Spleen (tissue), 11 donors: ENCODE results near the gene URGCP. TPM values are rescaled to one million over a fixed set of nuclear protein-coding genes. Genes with fewer than 3 reads are reported as not detected.

ENCODE experiments used
- DNase-seq: peaks from one replicate; pipeline ENCODE4 v3.0.0-alpha.2; 2020
- H3K27ac ChIP-seq, 8 donors: fragments of 200-600 bp; sonication (generic) in 7 of 8; 1 replicate in 4 of 8; 2 replicates in 4 of 8; pipeline versions ENCODE4 v1.5.0 to v1.8.0; 2016 to 2021; ENCODE audit warnings: inconsistent platforms in 4 of 8, mild to moderate bottlenecking in 4 of 8, moderate library complexity in 1 of 8
- H3K27me3 ChIP-seq, 7 donors: fragments of 200-600 bp; sonication (generic) in 6 of 7; replicated peaks in 1 of 7; 1 replicate in 4 of 7; 2 replicates in 3 of 7; pipeline versions ENCODE4 v1.5.0 to v1.8.0; 2016 to 2021; ENCODE audit warnings: inconsistent platforms in 3 of 7, mild to moderate bottlenecking in 1 of 7
- H3K36me3 ChIP-seq, 6 donors: fragments of 200-600 bp; sonication (generic) in 5 of 6; 1 replicate in 4 of 6; 2 replicates in 2 of 6; pipeline versions ENCODE4 v1.5.0 to v1.8.0; 2016 to 2021; ENCODE audit warnings: inconsistent platforms in 2 of 6
- H3K4me1 ChIP-seq, 6 donors: fragments of 200-600 bp; sonication (generic) in 5 of 6; 1 replicate in 3 of 6; 2 replicates in 3 of 6; pipeline versions ENCODE4 v1.5.0 to v1.8.0; 2016 to 2021; ENCODE audit warnings: inconsistent platforms in 3 of 6
- H3K4me3 ChIP-seq, 8 donors: fragments of 200-600 bp; sonication (generic) in 7 of 8; 1 replicate in 4 of 8; 2 replicates in 4 of 8; pipeline versions ENCODE4 v1.5.0 to v1.8.0; 2016 to 2021; ENCODE audit warnings: inconsistent platforms in 4 of 8, mild to moderate bottlenecking in 4 of 8, moderate library complexity in 2 of 8
- H3K9me3 ChIP-seq, 8 donors: fragments of 200-600 bp; sonication (generic) in 7 of 8; 1 replicate in 4 of 8; 2 replicates in 4 of 8; pipeline versions ENCODE4 v1.5.0 to v1.8.0; 2016 to 2021; ENCODE audit warnings: inconsistent platforms in 4 of 8
- POLR2A ChIP-seq, 3 donors: fragments of 450-650 bp; IDR thresholded peaks; one replicate each; pipeline ENCODE4 v1.5.1; 2017; ENCODE audit warnings: antibody characterized with exemption in 3 of 3, mild to moderate bottlenecking in 1 of 3
- POLR2AphosphoS5 ChIP-seq, 3 donors: sonication (generic); formaldehyde crosslinking; IDR thresholded peaks; one replicate each; pipeline ENCODE4 v1.5.1; 2017; ENCODE audit warnings: antibody characterized with exemption in 3 of 3
- WGBS, 5 donors: extraction: QIAGEN DNeasy Blood & Tissue Kit in 3 of 5; methylation state at CpG; one replicate each; pipeline versions ENCODE4 v1.1.5 to v1.1.7; 2013 to 2018; 5-methylcytosine and 5-hydroxymethylcytosine counted together
- intact Hi-C: fragments of 100-400 bp; cut with DNase I; formaldehyde crosslinking; loops from one replicate; pipeline ENCODE4 v1.15.0; 2023; ENCODE audit warnings: low total_unique reads
- polyA plus RNA-seq, 3 donors: library from polyadenylated mRNA; stranded (reverse); fragments of 200-250 nt; gene quantifications; one replicate each; pipeline ENCODE4 v1.2.1, GENCODE V29; 2013
- total RNA-seq, 7 donors: library from RNA; depleted of rRNA in 3 of 7; stranded (reverse); fragments of >200 nt in 3 of 7; fragmentation: NEBNext Ultra II Directional in 4 of 7; extraction: Animal tissue kit (Norgen Biotek cat#: 25700) in 4 of 7; gene quantifications; one replicate each; pipeline versions ENCODE4 v1.1.0 to v1.2.1, GENCODE V29; 2016 to 2021
- TF ChIP-seq, protein P1 (sequence below), 11 experiments: fragments of 200-600 bp in 7 of 11; fragments of 450-650 bp in 4 of 11; sonication (generic) in 4 of 11; IDR thresholded peaks in 8 of 11; conservative IDR thresholded peaks in 3 of 11; 1 replicate in 7 of 11; 2 replicates in 4 of 11; pipeline versions ENCODE4 v1.4.0 to v1.8.0; 2016 to 2021; ENCODE audit warnings: antibody characterized with exemption in 11 of 11, inconsistent platforms in 4 of 11, mild to moderate bottlenecking in 1 of 11
- donor health status: healthy with polysubstance abuse.
- donor health status: DM: no; HTN: no; CAD: no; lungs with moderate emphysema.
- donor health status: DM: no; HTN: no; CAD: no.
- donor health status: Bipolar disorder and iron deficiency.
- donor health status: healthy.
- donor health status: DM: no; HTN: no; CAD: no.
- donor health status: DM: yes; HTN: yes; CAD: no.

Gene URGCP
- total and polyA plus RNA-seq, 10 donors = 8.6 to 32.1 (median 24.6) TPM

- WGBS, 5 donors = 88 to 94% (median 91%) methylated on average over 37 to 38 of the region's 38 CpGs
Observed at GRCh38 chr7:43877968-43878864, 28.2 kb downstream of the URGCP start.

DNA sequence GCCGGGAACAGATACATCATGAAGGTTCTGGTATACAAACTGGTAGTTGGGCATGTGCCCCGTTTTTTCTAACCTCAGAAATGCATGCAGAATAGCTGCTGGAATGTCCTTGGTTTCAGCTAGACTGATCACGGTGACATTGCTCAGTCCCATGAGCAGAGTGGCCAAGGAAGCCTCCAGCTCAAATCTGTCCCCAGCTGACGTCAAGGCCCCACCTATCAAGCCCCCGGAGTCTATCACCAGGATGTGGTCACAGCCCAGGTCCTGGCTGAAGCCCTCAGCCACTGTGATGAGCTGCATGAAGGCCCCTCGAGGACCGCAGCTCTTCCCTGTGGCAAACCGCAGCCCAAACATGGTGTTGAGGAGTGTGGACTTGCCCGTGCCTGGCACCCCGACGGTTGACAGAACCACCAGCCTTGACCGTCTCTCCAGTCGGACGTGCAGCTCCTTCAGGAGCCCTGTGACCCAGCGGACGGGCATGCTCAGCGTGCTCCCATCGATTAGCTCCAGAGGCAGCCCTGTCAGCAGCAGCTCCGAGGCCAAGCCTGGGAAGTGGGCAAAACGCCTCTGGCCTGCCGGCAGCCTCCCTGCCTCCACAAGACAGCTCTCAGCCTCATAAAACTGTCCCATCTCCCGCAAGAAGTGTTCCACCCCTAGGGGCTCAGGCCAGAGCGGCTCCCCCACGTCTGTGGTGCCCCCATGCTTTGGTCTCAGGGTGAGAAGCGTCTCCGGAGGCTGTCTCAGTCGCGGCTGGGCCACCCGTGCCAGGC is 29.2 kb downstream of the URGCP start:
- intact Hi-C loops = no loop called here
- H3K27me3 ChIP-seq = no peaks in the 10 kb centered on the region
- no peak overlapping the region for H3K4me3 ChIP-seq
- H3K27ac ChIP-seq = no peak overlapping the region
- peaks cover 0 to 38% (median 17%) of the 10 kb centered on the region in 6 donors for H3K4me1 ChIP-seq
- no peaks in the 10 kb centered on the region for H3K9me3 ChIP-seq
- DNase-seq = no peak
- 87 to 94% (median 89%) methylated on average over 21 to 29 of the region's 29 CpGs for WGBS, 5 donors
- TF ChIP-seq, protein P1, sequence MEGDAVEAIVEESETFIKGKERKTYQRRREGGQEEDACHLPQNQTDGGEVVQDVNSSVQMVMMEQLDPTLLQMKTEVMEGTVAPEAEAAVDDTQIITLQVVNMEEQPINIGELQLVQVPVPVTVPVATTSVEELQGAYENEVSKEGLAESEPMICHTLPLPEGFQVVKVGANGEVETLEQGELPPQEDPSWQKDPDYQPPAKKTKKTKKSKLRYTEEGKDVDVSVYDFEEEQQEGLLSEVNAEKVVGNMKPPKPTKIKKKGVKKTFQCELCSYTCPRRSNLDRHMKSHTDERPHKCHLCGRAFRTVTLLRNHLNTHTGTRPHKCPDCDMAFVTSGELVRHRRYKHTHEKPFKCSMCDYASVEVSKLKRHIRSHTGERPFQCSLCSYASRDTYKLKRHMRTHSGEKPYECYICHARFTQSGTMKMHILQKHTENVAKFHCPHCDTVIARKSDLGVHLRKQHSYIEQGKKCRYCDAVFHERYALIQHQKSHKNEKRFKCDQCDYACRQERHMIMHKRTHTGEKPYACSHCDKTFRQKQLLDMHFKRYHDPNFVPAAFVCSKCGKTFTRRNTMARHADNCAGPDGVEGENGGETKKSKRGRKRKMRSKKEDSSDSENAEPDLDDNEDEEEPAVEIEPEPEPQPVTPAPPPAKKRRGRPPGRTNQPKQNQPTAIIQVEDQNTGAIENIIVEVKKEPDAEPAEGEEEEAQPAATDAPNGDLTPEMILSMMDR (IDR thresholded peaks at IDR 0.05 in 8 of 11, conservative IDR thresholded peaks at IDR 0.05 in 3 of 11) = no peak
- TF ChIP-seq POLR2AphosphoS5 (IDR thresholded peaks at IDR 0.05) = peak in 1 of 3 donors; percentile 28
- H3K36me3 ChIP-seq = peaks cover 0 to 78% (median 63%) of the 10 kb centered on the region in 6 donors

More at GRCh38 chr7:43877968-43878864, 28.2 kb downstream of the URGCP start:
- Histone ChIP-seq H3K27ac (peak overlapping the region in 4 of 8 donors; percentile 9 to 53 (median 35)), H3K36me3 (peaks cover 0 to 81% (median 64%) of the 10 kb centered on the region in 6 donors), H3K4me3 (no peak overlapping the region), H3K4me1 (peaks cover 0 to 38% (median 15%) of the 10 kb centered on the region in 6 donors), H3K9me3 (no peaks in the 10 kb centered on the region), H3K27me3 (no peaks in the 10 kb centered on the region)
- intact Hi-C loops = no loop called here
- no peak for DNase-seq
- peak in 1 of 3 donors; percentile 37 for TF ChIP-seq POLR2AphosphoS5 (IDR thresholded peaks at IDR 0.05)
- TF ChIP-seq, protein P1 (IDR thresholded peaks at IDR 0.05 in 8 of 11, conservative IDR thresholded peaks at IDR 0.05 in 3 of 11) = no peak
- no peak for TF ChIP-seq POLR2A (IDR thresholded peaks at IDR 0.05)

GRCh38 chr7:43876241-43876640 is 30.2 kb downstream of the URGCP start:
- peaks cover 0 to 68% (median 56%) of the 10 kb centered on the region in 6 donors for H3K36me3 ChIP-seq
- TF ChIP-seq POLR2AphosphoS5 (IDR thresholded peaks at IDR 0.05) = no peak
- TF ChIP-seq, protein P1 (IDR thresholded peaks at IDR 0.05 in 8 of 11, conservative IDR thresholded peaks at IDR 0.05 in 3 of 11) = no peak
- H3K27ac ChIP-seq = peak overlapping the region in 1 of 8 donors; percentile 1
- H3K4me1 ChIP-seq = peaks cover 0 to 38% (median 17%) of the 10 kb centered on the region in 6 donors
- intact Hi-C loops = no loop called here
- H3K4me3 ChIP-seq = no peak overlapping the region
- 63 to 82% (median 70%) methylated on average over 4 to 7 of the region's 7 CpGs for WGBS, 5 donors
- no peaks in the 10 kb centered on the region for H3K27me3 ChIP-seq
- DNase-seq = no peak
- no peaks in the 10 kb centered on the region for H3K9me3 ChIP-seq
